ENCODE data around the gene METTL6.

DNA sequence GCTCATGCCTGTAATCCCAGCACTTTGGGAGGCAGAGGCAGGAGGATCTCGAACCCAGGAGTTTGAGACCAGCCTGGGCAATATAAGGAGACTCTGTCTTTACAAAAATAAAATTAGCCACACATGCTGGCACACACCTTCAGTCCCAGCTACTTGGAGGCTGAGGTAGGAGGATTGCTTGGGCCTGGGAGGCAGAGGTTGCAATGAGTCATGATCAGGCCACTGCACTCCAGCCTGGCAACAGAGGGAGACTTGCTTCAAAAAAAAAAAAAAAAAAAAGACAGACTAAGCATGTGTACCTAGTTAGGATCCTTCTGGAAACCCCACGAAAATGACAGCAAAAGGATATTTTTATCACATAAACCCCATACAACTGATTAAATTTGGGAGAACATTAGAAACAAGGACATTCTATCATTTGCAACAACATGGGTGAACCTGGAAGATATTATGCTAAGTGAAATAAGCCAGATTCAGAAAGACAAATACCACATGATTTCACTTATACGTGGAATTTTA lies 44.9 kb downstream of the METTL6 start:
- TF ChIP-seq, protein P1, sequence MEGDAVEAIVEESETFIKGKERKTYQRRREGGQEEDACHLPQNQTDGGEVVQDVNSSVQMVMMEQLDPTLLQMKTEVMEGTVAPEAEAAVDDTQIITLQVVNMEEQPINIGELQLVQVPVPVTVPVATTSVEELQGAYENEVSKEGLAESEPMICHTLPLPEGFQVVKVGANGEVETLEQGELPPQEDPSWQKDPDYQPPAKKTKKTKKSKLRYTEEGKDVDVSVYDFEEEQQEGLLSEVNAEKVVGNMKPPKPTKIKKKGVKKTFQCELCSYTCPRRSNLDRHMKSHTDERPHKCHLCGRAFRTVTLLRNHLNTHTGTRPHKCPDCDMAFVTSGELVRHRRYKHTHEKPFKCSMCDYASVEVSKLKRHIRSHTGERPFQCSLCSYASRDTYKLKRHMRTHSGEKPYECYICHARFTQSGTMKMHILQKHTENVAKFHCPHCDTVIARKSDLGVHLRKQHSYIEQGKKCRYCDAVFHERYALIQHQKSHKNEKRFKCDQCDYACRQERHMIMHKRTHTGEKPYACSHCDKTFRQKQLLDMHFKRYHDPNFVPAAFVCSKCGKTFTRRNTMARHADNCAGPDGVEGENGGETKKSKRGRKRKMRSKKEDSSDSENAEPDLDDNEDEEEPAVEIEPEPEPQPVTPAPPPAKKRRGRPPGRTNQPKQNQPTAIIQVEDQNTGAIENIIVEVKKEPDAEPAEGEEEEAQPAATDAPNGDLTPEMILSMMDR (conservative IDR thresholded peaks at IDR 0.05; ENCODE audit: low read length): no peak
- no peak for TF ChIP-seq EZH2phosphoT487 (IDR thresholded peaks at IDR 0.05; ENCODE audit: borderline replicate concordance, low read depth, low read length)
